SK-N-SH treated with all-trans-retinoic acid at 6 μM for 48 hours (cell line): Measurements from ENCODE around the gene PARVG.

Experiments
- ATAC-seq: fragments of 200-7000 bp; cut with Tn5 transposase; 3 replicates; pipeline ENCODE4 v1.9.1; 2020; ENCODE audit warnings: mild to moderate bottlenecking, moderate library complexity
- ARNTL ChIP-seq: fragments of 450-650 bp; formaldehyde crosslinking; IDR thresholded peaks from 2 replicates; pipeline ENCODE4 v1.5.0; 2020; ENCODE audit warnings: low read depth, mild to moderate bottlenecking, moderate library complexity, borderline replicate concordance
- BACH2 ChIP-seq: fragments of 250-450 bp; sonication (Bioruptor Pico); IDR thresholded peaks from 2 replicates; pipeline ENCODE4 v1.9.0; 2021; ENCODE audit warnings: mild to moderate bottlenecking, borderline replicate concordance
- CSDC2 ChIP-seq: fragments of 250-450 bp; sonication (Bioruptor Pico); IDR thresholded peaks from 2 replicates; pipeline ENCODE4 v1.5.0; 2020; ENCODE audit warnings: mild to moderate bottlenecking, moderate library complexity
- CSRNP3 ChIP-seq: fragments of 250-450 bp; sonication (Bioruptor Pico); IDR thresholded peaks from 2 replicates; pipeline ENCODE4 v1.5.1; 2021; ENCODE audit warnings: mild to moderate bottlenecking, moderate library complexity
- ESRRG ChIP-seq: fragments of 250-450 bp; sonication (Bioruptor Pico); IDR thresholded peaks from 2 replicates; pipeline ENCODE4 v1.6.1; 2021; ENCODE audit warnings: mild to moderate bottlenecking
- GLIS3 ChIP-seq: fragments of 250-450 bp; sonication (Bioruptor Pico); IDR thresholded peaks from 2 replicates; pipeline ENCODE4 v1.5.0; 2020; ENCODE audit warnings: mild to moderate bottlenecking, moderate library complexity
- ISL1 ChIP-seq: fragments of 250-450 bp; sonication (Bioruptor Pico); IDR thresholded peaks from 2 replicates; pipeline ENCODE4 v2.1.2; 2022; ENCODE audit warnings: mild to moderate bottlenecking, moderate library complexity
- PPARA ChIP-seq: fragments of 250-450 bp; sonication (Bioruptor Pico); IDR thresholded peaks from 2 replicates; pipeline ENCODE4 v1.5.0; 2020; ENCODE audit warnings: mild to moderate bottlenecking, borderline replicate concordance
- RARB ChIP-seq: fragments of 250-450 bp; sonication (Bioruptor Pico); IDR thresholded peaks from 2 replicates; pipeline ENCODE4 v1.8.0; 2021; ENCODE audit warnings: mild to moderate bottlenecking, moderate library complexity
- SNAI2 ChIP-seq: fragments of 250-450 bp; sonication (Bioruptor Pico); IDR thresholded peaks from 2 replicates; pipeline ENCODE4 v1.5.0; 2020; ENCODE audit warnings: mild to moderate bottlenecking, moderate library complexity
- TCF4 ChIP-seq: fragments of 250-450 bp; sonication (Bioruptor Pico); IDR thresholded peaks from 2 replicates; pipeline ENCODE4 v1.8.0; 2021; ENCODE audit warnings: mild to moderate bottlenecking, moderate library complexity, borderline replicate concordance
- TOX ChIP-seq: fragments of 250-450 bp; sonication (Bioruptor Pico); IDR thresholded peaks from 2 replicates; pipeline ENCODE4 v1.8.0; 2021; ENCODE audit warnings: mild to moderate bottlenecking, moderate library complexity, borderline replicate concordance
- TSHZ2 ChIP-seq: fragments of 250-450 bp; sonication (Bioruptor Pico); IDR thresholded peaks from 2 replicates; pipeline ENCODE4 v1.5.0; 2020; ENCODE audit warnings: mild to moderate bottlenecking, moderate library complexity
- ZC3H10 ChIP-seq: fragments of 250-450 bp; sonication (Bioruptor Pico); IDR thresholded peaks from 2 replicates; pipeline ENCODE4 v1.5.1; 2021; ENCODE audit warnings: mild to moderate bottlenecking, moderate library complexity
- ZFP30 ChIP-seq: fragments of 450-650 bp; formaldehyde crosslinking; IDR thresholded peaks from 2 replicates; pipeline ENCODE4 v1.5.0; 2022; ENCODE audit warnings: mild to moderate bottlenecking, moderate library complexity
- ZNF70 ChIP-seq: fragments of 450-650 bp; formaldehyde crosslinking; IDR thresholded peaks from 2 replicates; pipeline ENCODE4 v1.5.0; 2020; ENCODE audit warnings: mild to moderate bottlenecking, moderate library complexity
- TF ChIP-seq, protein P1 (sequence below): fragments of 250-450 bp; sonication (Bioruptor Pico); IDR thresholded peaks from 2 replicates; pipeline ENCODE4 v1.8.0; 2020; ENCODE audit warnings: mild to moderate bottlenecking, moderate library complexity, borderline replicate concordance
- TF ChIP-seq, protein P2 (sequence below): fragments of 250-450 bp; sonication (Bioruptor Pico); IDR thresholded peaks from 2 replicates; pipeline ENCODE4 v1.8.0; 2021; ENCODE audit warnings: low read depth, mild to moderate bottlenecking, moderate library complexity, borderline replicate concordance
- TF ChIP-seq, protein P3 (sequence below): fragments of 250-450 bp; sonication (Bioruptor Pico); IDR thresholded peaks from 2 replicates; pipeline ENCODE4 v1.5.1; 2020; ENCODE audit warnings: low read depth, mild to moderate bottlenecking, moderate library complexity

The PARVG gene

GRCh38 chr22:44163536-44163935 is 17.2 kb upstream of the PARVG start:
- no peak for ATAC-seq
- TF ChIP-seq CSRNP3 (CRISPR knock-in tag), result no peak
- TF ChIP-seq BACH2, result no peak
- TF ChIP-seq TOX (CRISPR knock-in tag), result no peak
- no peak for TF ChIP-seq ZC3H10 (CRISPR knock-in tag)
- no peak for TF ChIP-seq ARNTL (CRISPR knock-in tag)
- no peak for TF ChIP-seq ZFP30 (CRISPR knock-in tag)
- no peak for TF ChIP-seq ZNF70
- no peak for TF ChIP-seq RARB (CRISPR knock-in tag)
- TF ChIP-seq, protein P1, sequence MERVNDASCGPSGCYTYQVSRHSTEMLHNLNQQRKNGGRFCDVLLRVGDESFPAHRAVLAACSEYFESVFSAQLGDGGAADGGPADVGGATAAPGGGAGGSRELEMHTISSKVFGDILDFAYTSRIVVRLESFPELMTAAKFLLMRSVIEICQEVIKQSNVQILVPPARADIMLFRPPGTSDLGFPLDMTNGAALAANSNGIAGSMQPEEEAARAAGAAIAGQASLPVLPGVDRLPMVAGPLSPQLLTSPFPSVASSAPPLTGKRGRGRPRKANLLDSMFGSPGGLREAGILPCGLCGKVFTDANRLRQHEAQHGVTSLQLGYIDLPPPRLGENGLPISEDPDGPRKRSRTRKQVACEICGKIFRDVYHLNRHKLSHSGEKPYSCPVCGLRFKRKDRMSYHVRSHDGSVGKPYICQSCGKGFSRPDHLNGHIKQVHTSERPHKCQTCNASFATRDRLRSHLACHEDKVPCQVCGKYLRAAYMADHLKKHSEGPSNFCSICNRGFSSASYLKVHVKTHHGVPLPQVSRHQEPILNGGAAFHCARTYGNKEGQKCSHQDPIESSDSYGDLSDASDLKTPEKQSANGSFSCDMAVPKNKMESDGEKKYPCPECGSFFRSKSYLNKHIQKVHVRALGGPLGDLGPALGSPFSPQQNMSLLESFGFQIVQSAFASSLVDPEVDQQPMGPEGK (CRISPR knock-in tag), result no peak
- no peak for TF ChIP-seq ESRRG (CRISPR knock-in tag)
- TF ChIP-seq SNAI2 (CRISPR knock-in tag), result no peak
- no peak for TF ChIP-seq GLIS3
- TF ChIP-seq, protein P2, sequence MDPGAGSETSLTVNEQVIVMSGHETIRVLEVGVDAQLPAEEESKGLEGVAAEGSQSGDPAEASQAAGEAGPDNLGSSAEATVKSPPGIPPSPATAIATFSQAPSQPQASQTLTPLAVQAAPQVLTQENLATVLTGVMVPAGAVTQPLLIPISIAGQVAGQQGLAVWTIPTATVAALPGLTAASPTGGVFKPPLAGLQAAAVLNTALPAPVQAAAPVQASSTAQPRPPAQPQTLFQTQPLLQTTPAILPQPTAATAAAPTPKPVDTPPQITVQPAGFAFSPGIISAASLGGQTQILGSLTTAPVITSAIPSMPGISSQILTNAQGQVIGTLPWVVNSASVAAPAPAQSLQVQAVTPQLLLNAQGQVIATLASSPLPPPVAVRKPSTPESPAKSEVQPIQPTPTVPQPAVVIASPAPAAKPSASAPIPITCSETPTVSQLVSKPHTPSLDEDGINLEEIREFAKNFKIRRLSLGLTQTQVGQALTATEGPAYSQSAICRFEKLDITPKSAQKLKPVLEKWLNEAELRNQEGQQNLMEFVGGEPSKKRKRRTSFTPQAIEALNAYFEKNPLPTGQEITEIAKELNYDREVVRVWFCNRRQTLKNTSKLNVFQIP (CRISPR knock-in tag), result no peak
- TF ChIP-seq ISL1 (CRISPR knock-in tag), result no peak
- TF ChIP-seq, protein P3, sequence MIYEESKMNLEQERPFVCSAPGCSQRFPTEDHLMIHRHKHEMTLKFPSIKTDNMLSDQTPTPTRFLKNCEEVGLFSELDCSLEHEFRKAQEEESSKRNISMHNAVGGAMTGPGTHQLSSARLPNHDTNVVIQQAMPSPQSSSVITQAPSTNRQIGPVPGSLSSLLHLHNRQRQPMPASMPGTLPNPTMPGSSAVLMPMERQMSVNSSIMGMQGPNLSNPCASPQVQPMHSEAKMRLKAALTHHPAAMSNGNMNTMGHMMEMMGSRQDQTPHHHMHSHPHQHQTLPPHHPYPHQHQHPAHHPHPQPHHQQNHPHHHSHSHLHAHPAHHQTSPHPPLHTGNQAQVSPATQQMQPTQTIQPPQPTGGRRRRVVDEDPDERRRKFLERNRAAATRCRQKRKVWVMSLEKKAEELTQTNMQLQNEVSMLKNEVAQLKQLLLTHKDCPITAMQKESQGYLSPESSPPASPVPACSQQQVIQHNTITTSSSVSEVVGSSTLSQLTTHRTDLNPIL, result no peak
- no peak for TF ChIP-seq TCF4 (CRISPR knock-in tag)
- TF ChIP-seq CSDC2 (CRISPR knock-in tag), result no peak
- TF ChIP-seq PPARA (CRISPR knock-in tag), result no peak

DNA sequence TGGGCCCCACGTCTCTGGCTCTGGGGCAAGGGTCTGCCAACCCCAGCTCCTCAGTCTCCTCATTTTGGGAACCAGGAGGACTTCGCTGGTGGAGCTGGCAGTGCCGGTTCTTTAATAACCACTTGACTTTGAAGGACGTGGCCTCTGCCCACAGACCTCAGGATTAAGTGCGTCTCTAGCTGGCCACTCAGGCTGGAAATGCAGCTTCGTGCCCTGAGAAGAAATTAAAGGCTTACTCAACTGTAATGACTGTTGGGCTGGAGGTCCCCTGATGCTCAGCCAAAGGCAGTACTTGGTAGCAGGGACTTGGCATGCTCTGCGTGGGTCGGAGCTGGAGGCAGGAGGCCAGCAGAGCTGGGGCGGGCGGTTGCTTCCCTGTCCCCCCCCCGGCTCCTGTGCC is 16.7 kb upstream of the PARVG start:
- no peak for TF ChIP-seq PPARA (CRISPR knock-in tag)
- no peak for TF ChIP-seq CSRNP3 (CRISPR knock-in tag)
- no peak for TF ChIP-seq TSHZ2 (CRISPR knock-in tag)
- TF ChIP-seq ESRRG (CRISPR knock-in tag), result no peak
- TF ChIP-seq, protein P3, result no peak
- TF ChIP-seq RARB (CRISPR knock-in tag), result no peak
- no peak for TF ChIP-seq ZFP30 (CRISPR knock-in tag)
- no peak for TF ChIP-seq CSDC2 (CRISPR knock-in tag)
- no peak for TF ChIP-seq ZNF70
- TF ChIP-seq TCF4 (CRISPR knock-in tag), result no peak
- TF ChIP-seq, all 23 proteins: peak for 0
- no peak for ATAC-seq
